Measurements from ENCODE around the gene SAMD14. TPM values are rescaled to one million over a fixed set of nuclear protein-coding genes. Genes with fewer than 3 reads are reported as not detected.

Gene SAMD14
- 1 to 10 TPM; 1.6 to 2.1 TPM for total RNA-seq
- long read RNA-seq, partial matches to known transcripts: 2 of 2 reads
- long read RNA-seq, other reads (novel, unspliced or antisense): 0 of 2 reads

GRCh38 chr17:50129728-50130558 lies at the start of gene SAMD14:
SAMD14 (minus strand) TSS chr17:50130160; CDS start chr17:50124959, 5,201 bp downstream.
- intact Hi-C loops (cut with DNase I): no loop called here
- DNase-seq: no peak
- peak; percentile 29 to 53 for ATAC-seq

- ATAC-seq (peak; percentile 83 to 84), DNase-seq (peak; percentile 83)
- intact Hi-C loops (cut with DNase I): loop anchor here in 1 of 2 donors (10.0 kb wide), 1 partner anchor 63 kb away; no protein-coding TSS in a partner anchor
Observed at GRCh38 chr17:50177983-50178834, 48.2 kb upstream of the SAMD14 start.

GRCh38 chr17:50177476-50177875 lies 47.5 kb upstream of the SAMD14 start:
- intact Hi-C loops (cut with DNase I): loop anchor here in 1 of 2 donors (10.0 kb wide), 1 partner anchor 63 kb away; no protein-coding TSS in a partner anchor
- no peak for ATAC-seq
- DNase-seq: no peak

GRCh38 chr17:50176559-50177357 lies 46.8 kb upstream of the SAMD14 start:
- DNase-seq (no peak), ATAC-seq (no peak)
- intact Hi-C loops (cut with DNase I): loop anchor here in 1 of 2 donors (10.0 kb wide), 1 partner anchor 62 kb away; no protein-coding TSS in a partner anchor

- intact Hi-C loops (cut with DNase I): loop anchor here in 1 of 2 donors (10.0 kb wide), 1 partner anchor 60 kb away; no protein-coding TSS in a partner anchor
- DNase-seq (no peak), ATAC-seq (no peak)
Observed at GRCh38 chr17:50175035-50175807, 45.3 kb upstream of the SAMD14 start.

- intact Hi-C loops (cut with DNase I): loop anchor here in 1 of 2 donors (10.0 kb wide), 1 partner anchor 60 kb away; no protein-coding TSS in a partner anchor
- ATAC-seq (no peak), DNase-seq (no peak)
Observed at GRCh38 chr17:50174444-50174843, 44.5 kb upstream of the SAMD14 start.

GRCh38 chr17:50173335-50173941 lies 43.5 kb upstream of the SAMD14 start:
- DNase-seq: no peak
- intact Hi-C loops (cut with DNase I): loop anchor here in 1 of 2 donors (10.0 kb wide), 1 partner anchor 59 kb away; no protein-coding TSS in a partner anchor
- peak; percentile 10 to 38 for ATAC-seq

GRCh38 chr17:50172936-50173334 lies 43.0 kb upstream of the SAMD14 start:
- DNase-seq (no peak), ATAC-seq (no peak)
- intact Hi-C loops (cut with DNase I): loop anchor here in 1 of 2 donors (10.0 kb wide), 1 partner anchor 58 kb away; no protein-coding TSS in a partner anchor

GRCh38 chr17:50172130-50172529 lies 42.2 kb upstream of the SAMD14 start:
- no peak for ATAC-seq
- no peak for DNase-seq
- intact Hi-C loops (cut with DNase I): loop anchor here in 1 of 2 donors (10.0 kb wide), 1 partner anchor 57 kb away; no protein-coding TSS in a partner anchor

- intact Hi-C loops (cut with DNase I): loop anchor here in 1 of 2 donors (10.0 kb wide), 1 partner anchor 57 kb away; no protein-coding TSS in a partner anchor
Observed at GRCh38 chr17:50171371-50172071, 41.6 kb upstream of the SAMD14 start.

GRCh38 chr17:50170662-50171370 lies 40.9 kb upstream of the SAMD14 start:
- intact Hi-C loops (cut with DNase I): loop anchor here in 1 of 2 donors (10.0 kb wide), 1 partner anchor 56 kb away; no protein-coding TSS in a partner anchor
- no peak for DNase-seq

More at GRCh38 chr17:50171371-50172071, 41.6 kb upstream of the SAMD14 start:
- ATAC-seq (no peak), DNase-seq (no peak)

GRCh38 chr17:50169881-50170459 lies 40.0 kb upstream of the SAMD14 start:
- intact Hi-C loops (cut with DNase I): loop anchor here (10.0 kb wide), 1 partner anchor 55 kb away; no protein-coding TSS in a partner anchor
- DNase-seq: no peak
- ATAC-seq: no peak

More at GRCh38 chr17:50170662-50171370, 40.9 kb upstream of the SAMD14 start:
- ATAC-seq: peak in 1 of 2 donors; percentile 4

- DNase-seq (no peak), ATAC-seq (peak in 1 of 2 donors; percentile 9)
- intact Hi-C loops (cut with DNase I): loop anchor here in 1 of 2 donors (10.0 kb wide), 1 partner anchor 54 kb away; no protein-coding TSS in a partner anchor
Observed at GRCh38 chr17:50169121-50169764, 39.3 kb upstream of the SAMD14 start.

- intact Hi-C loops (cut with DNase I): loop anchor here in 1 of 2 donors (10.0 kb wide), 1 partner anchor 54 kb away; no protein-coding TSS in a partner anchor
- no peak for DNase-seq
- no peak for ATAC-seq
Observed at GRCh38 chr17:50168319-50168718, 38.4 kb upstream of the SAMD14 start.

All from left cardiac atrium (tissue), 4 donors.